ENCODE results near the gene PPM1L. TPM values are rescaled to one million over a fixed set of nuclear protein-coding genes. Genes with fewer than 3 reads are reported as not detected.
"Not testable (repeated sequence)": the region's sequence is repeated elsewhere in the genome, so short reads cannot be mapped to it uniquely, and the experiment has no call there.

Gene PPM1L
- total and polyA plus RNA-seq, 2 of the 13 experiments (the other 11 are each of a cell fraction or from before 2014, with no cell fraction given): 0.22 to 1.4 TPM

GRCh38 chr3:161028555-161029153, 272.6 kb downstream of the PPM1L start:
- no peaks in the 10 kb centered on the region for H3K36me3 ChIP-seq (replicated peaks in 1 of 2; ENCODE audit: control insufficient read depth in 1 of 2, insufficient read depth in 2 of 2, low read length in 2 of 2)
- in situ Hi-C loops (cut with HindIII; ENCODE audit: extremely low pct_ligation_motif_present, low pct_unique_long_range_greater_than_20kb): no loop called here
- POLR2A ChIA-PET: no interaction called here
- CTCF ChIA-PET (ENCODE audit: low intra/inter-chr PET ratio, low total read pairs): no interaction called here
- no peak overlapping the region for H2AFZ ChIP-seq (ENCODE audit: low read length)
- DNase-seq (ENCODE audit: low spot score) (no peak), FAIRE-seq (no peak), ATAC-seq (no peak)
- H3K4me1 ChIP-seq (ENCODE audit: insufficient read depth, low read length): no peaks in the 10 kb centered on the region
- H3K27me3 ChIP-seq (ENCODE audit: control insufficient read depth in 1 of 2, insufficient read depth in 2 of 2, low read length in 2 of 2): no peaks in the 10 kb centered on the region
- BruUV-seq (replicated peaks): no TSS peak
- peaks cover 15% of the 10 kb centered on the region for H3K9me3 ChIP-seq (ENCODE audit: low read length)
- no peak overlapping the region for H3K9ac ChIP-seq (ENCODE audit: insufficient read depth, low read depth, low read length)
- intact Hi-C loops (cut with micrococcal nuclease; ENCODE audit: unreplicated experiment): no loop called here
- no peak overlapping the region for H3K4me2 ChIP-seq (ENCODE audit: low read depth, low read length)
- TF ChIP-seq ZNF777 (CRISPR knock-in tag; IDR thresholded peaks at IDR 0.05): no peak
- no peak for TF ChIP-seq GTF3A (CRISPR knock-in tag; conservative IDR thresholded peaks at IDR 0.05)
- no peak for TF ChIP-seq ZNF33A (CRISPR knock-in tag; IDR thresholded peaks at IDR 0.05; ENCODE audit: borderline replicate concordance)
- no peak for TF ChIP-seq ELF1 (CRISPR knock-in tag; IDR thresholded peaks at IDR 0.05)
- H3K27ac ChIP-seq (ENCODE audit: extremely low read length, insufficient read depth, low read length): no peak overlapping the region
- 36% methylated on average over 5 of the region's 5 CpGs for WGBS (ENCODE audit: low lambda C conversion rate)
- H3K79me2 ChIP-seq (ENCODE audit: insufficient read depth, low read length): no peaks in the 10 kb centered on the region
- no peaks in the 10 kb centered on the region for H4K20me1 ChIP-seq (ENCODE audit: insufficient read depth, low read length)
- H3K4me3 ChIP-seq (replicated peaks in 1 of 3; ENCODE audit: insufficient read depth in 1 of 3, low read depth in 2 of 3, low read length in 3 of 3): no peak overlapping the region

DNA sequence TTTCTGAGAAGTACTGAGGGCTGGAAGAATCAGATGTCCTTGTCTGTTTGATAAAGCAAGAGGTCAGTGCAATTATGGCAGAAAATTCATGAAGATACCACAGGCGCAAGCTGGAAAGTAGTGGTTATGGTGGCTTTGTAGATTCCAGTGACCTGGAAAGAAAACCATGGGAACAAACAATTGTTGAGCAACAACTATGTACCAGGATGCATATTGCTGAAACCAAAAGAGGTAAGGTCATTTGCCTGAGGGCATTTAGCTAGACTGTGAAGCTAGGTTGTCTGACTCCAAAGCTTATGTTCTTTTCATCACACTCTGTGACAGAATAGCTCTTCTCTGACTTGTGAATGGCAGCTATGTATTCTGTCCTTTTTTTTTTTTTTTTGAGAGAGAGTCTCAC, 275.1 kb downstream of the PPM1L start:
- Histone ChIP-seq H3K4me1 (ENCODE audit: insufficient read depth, low read length) (no peaks in the 10 kb centered on the region), H3K9ac (ENCODE audit: insufficient read depth, low read depth, low read length) (no peak overlapping the region), H3K36me3 (replicated peaks in 1 of 2; ENCODE audit: control insufficient read depth in 1 of 2, insufficient read depth in 2 of 2, low read length in 2 of 2) (no peaks in the 10 kb centered on the region), H2AFZ (ENCODE audit: low read length) (no peak overlapping the region), H3K9me3 (ENCODE audit: low read length) (no peaks in the 10 kb centered on the region), H3K27ac (ENCODE audit: extremely low read length, insufficient read depth, low read length) (no peak overlapping the region), H3K27me3 (ENCODE audit: control insufficient read depth in 1 of 2, insufficient read depth in 2 of 2, low read length in 2 of 2) (no peaks in the 10 kb centered on the region), H4K20me1 (ENCODE audit: insufficient read depth, low read length) (no peaks in the 10 kb centered on the region), H3K4me2 (ENCODE audit: low read depth, low read length) (no peak overlapping the region), H3K79me2 (ENCODE audit: insufficient read depth, low read length) (no peaks in the 10 kb centered on the region), H3K4me3 (replicated peaks in 1 of 3; ENCODE audit: insufficient read depth in 1 of 3, low read depth in 2 of 3, low read length in 3 of 3) (no peak overlapping the region)
- intact Hi-C loops (cut with micrococcal nuclease; ENCODE audit: unreplicated experiment) (no loop called here), in situ Hi-C loops (cut with HindIII; ENCODE audit: extremely low pct_ligation_motif_present, low pct_unique_long_range_greater_than_20kb) (no loop called here)
- no TSS peak for BruUV-seq (replicated peaks)
- ChIA-PET CTCF (ENCODE audit: low intra/inter-chr PET ratio, low total read pairs) (no interaction called here), POLR2A (no interaction called here)
- WGBS (ENCODE audit: low lambda C conversion rate): 5% methylated on average over 1 of the region's 1 CpG
- FAIRE-seq (no peak), DNase-seq (ENCODE audit: low spot score) (no peak), ATAC-seq (no peak)
- no peak for TF ChIP-seq ZNF746 (CRISPR knock-in tag; IDR thresholded peaks at IDR 0.05)
- no peak for TF ChIP-seq NFKBIZ (CRISPR knock-in tag; IDR thresholded peaks at IDR 0.05)
- TF ChIP-seq BCL3 (CRISPR knock-in tag; IDR thresholded peaks at IDR 0.05): no peak

- 54% methylated on average over 5 of the region's 5 CpGs for WGBS (ENCODE audit: low lambda C conversion rate)
- H2AFZ ChIP-seq (ENCODE audit: low read length); H3K79me2 ChIP-seq (ENCODE audit: insufficient read depth, low read length); H3K4me1 ChIP-seq (ENCODE audit: insufficient read depth, low read length); POLR2A ChIA-PET; ATAC-seq; H3K9ac ChIP-seq (ENCODE audit: insufficient read depth, low read depth, low read length); DNase-seq (ENCODE audit: low spot score); BruUV-seq (replicated peaks); H3K27ac ChIP-seq (ENCODE audit: extremely low read length, insufficient read depth, low read length); H3K27me3 ChIP-seq (ENCODE audit: control insufficient read depth in 1 of 2, insufficient read depth in 2 of 2, low read length in 2 of 2); intact Hi-C loops (cut with micrococcal nuclease; ENCODE audit: unreplicated experiment); CTCF ChIA-PET (ENCODE audit: low intra/inter-chr PET ratio, low total read pairs); H4K20me1 ChIP-seq (ENCODE audit: insufficient read depth, low read length); FAIRE-seq; H3K9me3 ChIP-seq (ENCODE audit: low read length); H3K36me3 ChIP-seq (replicated peaks in 1 of 2; ENCODE audit: control insufficient read depth in 1 of 2, insufficient read depth in 2 of 2, low read length in 2 of 2); in situ Hi-C loops (cut with HindIII; ENCODE audit: extremely low pct_ligation_motif_present, low pct_unique_long_range_greater_than_20kb); H3K4me2 ChIP-seq (ENCODE audit: low read depth, low read length); H3K4me3 ChIP-seq (replicated peaks in 1 of 3; ENCODE audit: insufficient read depth in 1 of 3, low read depth in 2 of 3, low read length in 3 of 3): not testable (repeated sequence)
Observed at GRCh38 chr3:161034913-161035550, 279.0 kb downstream of the PPM1L start.

All from HepG2 (cell line).